ENCODE measurements around the gene PPM1H.

GRCh38 chr12:62966990-62967506 is 32.1 kb upstream of the PPM1H start:
- TF ChIP-seq MYBL2 (CRISPR knock-in tag; IDR thresholded peaks at IDR 0.05) (no peak), ATF3 (CRISPR knock-in tag; conservative IDR thresholded peaks at IDR 0.05) (no peak), NR1H2 (CRISPR knock-in tag; IDR thresholded peaks at IDR 0.05) (no peak), CTCF (IDR thresholded peaks at IDR 0.05) (no peak), MLX (CRISPR knock-in tag; IDR thresholded peaks at IDR 0.05) (no peak), CBFB (CRISPR knock-in tag; IDR thresholded peaks at IDR 0.05; ENCODE audit: low read depth) (no peak)

Data from WTC11 (cell line).